HG03575 (cell line): ENCODE data around the gene TTLL8.

Experiments used
- ATAC-seq: cut with Tn5 transposase; IDR thresholded peaks from one replicate; pipeline ENCODE4 v1.9.1; 2021; ENCODE audit not compliant: unreplicated experiment, insufficient number of reproducible peaks, low FRiP score; ENCODE audit errors: extremely low read depth

Gene TTLL8

DNA sequence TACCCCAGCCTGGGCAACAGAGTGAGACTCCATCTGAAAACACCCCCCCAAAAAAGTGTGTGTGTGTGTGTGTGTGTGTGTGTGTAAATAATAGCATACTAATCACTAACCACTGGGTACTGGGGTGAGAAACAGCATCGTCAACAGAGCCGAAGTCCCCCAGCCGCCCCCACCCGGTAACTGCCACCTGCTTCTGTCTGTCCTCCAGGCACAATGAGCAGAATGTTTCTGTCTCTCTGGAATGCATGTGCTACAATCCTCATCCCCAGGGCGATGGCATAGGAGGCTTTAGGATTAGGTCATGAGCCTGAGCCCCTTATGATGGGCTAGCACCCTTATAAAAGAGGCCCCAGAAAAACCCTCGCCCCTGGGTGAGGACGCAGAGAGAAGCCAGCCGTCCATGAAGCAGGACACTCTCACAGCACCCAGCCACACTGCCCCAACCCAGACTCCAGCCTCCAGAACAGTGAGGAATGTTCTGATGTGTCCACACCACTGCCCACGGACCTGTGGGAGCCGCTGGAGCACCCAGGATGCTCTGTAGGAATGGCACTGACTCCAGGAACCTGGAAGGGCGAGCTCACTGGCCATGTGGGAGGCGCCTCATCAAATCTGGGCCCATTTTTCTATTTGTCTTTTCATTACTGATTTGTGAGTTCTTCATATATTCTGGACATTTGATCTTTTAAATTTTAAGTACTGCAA, 9.9 kb downstream of the TTLL8 start:
- ATAC-seq: no peak

DNA sequence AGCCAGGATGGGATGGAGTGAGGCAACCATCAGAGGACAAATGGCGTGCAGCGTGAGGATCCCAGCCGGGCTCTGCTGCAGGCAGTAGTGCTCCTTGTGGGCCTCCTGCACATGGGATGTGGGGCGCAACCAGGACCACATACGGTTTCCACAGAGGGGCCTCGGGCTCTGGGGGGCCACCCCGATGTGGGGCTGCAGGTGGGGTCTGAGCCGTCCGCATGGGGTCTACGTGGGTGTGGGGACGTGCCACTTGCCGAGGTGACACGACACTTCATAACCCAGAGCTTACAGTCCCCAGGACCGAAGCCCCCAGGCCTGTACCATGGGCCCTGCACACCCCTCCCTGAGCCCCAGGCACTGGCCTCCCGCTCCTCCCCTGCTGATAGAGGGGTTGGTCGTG, 10.8 kb downstream of the TTLL8 start:
- no peak for ATAC-seq

DNA sequence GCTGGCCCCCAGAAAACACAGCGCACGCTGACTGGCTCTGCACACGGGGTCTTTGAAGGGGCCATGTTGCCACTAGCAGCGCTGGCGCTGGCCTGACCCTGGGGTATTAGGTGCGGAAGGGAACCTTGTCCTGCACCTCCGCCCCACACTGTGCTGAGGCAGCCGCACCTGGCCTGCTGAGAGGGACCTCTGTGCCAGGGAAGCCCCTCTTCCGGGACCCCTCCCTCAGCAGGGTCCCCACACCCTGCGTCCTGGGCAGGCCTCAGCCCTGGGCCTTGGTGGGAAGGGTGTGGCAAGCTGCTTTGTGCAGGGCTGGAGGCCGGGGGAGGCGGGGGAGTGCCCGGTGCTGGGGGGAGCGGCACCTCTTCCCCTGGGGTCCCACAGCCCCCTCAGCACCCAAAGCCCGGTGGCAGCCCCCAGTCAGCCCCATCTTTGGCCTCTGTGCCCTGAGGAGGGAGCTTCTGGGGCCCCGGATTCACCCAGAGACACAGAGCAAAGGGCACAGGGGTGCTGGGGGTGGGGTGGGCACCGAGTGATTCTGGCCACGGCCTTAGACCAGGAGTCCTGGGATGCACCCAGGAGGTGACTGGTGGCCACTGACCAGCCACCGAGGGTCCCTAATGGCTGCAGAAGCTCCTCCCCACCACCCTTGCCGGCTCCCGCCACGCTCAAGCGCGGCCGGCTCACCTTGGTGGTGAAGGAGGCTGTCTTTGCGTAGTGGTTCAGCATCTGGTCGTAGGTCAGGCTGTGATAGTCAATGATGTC, 11.4 kb downstream of the TTLL8 start:
- ATAC-seq: no peak

DNA sequence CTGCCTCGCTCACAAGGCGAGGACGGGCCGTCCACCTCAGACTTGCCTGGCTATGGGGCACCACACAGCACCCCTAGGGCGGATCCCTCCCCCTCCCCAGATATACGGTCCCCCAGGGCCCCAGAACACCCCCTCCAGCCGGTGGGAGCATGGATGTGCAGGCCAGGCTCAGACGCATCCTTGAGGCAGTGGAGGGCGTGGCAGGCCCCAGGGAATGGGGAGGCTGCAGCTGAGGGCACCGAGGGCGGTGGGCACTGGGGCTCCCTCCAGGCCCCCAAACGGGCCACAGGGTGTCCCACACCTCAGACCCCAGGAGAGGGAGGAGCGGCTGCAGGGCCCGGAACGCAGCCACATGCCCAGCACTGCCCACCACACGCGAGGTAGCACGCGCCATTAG, 12.1 kb downstream of the TTLL8 start:
- ATAC-seq: no peak

DNA sequence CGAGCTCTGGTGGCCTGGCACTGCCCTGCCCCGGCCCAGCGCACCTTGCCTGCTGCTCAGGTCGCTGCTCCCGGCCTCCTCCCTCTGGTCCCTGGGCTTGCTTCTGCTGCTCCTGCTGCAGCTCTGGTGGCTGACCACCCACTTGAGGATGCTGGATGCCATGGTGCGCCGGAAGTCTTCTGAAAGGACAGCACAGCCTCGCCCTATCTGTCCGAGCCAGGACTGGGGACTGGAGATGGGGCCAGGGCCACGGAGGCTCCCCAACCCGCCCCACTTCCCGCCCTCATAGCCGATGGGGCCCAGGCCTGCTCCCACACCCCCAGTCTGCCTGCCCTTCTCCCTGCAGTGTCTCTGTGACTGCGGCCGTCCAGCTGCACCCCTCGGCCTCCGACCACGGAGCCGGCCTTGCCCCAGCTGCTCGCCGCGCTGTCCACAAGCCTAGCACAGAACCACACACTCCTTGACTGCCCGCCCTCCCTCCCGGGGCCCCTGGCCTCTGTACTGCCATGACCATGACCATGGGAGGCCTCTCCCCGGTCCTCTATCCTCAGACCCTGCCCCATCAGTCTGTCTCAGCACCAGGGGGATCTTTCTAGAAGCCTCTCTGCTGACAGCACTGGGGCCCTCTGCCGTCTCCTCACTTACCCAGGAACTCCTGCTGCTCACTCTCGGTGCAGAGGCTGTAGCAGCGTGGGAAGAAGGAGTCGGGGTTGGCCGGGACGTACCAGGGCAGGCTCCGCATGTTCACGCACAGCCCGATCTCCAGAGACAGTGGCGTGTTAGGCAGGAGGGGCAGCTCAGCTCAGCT, 12.7 kb downstream of the TTLL8 start:
- ATAC-seq: no peak

DNA sequence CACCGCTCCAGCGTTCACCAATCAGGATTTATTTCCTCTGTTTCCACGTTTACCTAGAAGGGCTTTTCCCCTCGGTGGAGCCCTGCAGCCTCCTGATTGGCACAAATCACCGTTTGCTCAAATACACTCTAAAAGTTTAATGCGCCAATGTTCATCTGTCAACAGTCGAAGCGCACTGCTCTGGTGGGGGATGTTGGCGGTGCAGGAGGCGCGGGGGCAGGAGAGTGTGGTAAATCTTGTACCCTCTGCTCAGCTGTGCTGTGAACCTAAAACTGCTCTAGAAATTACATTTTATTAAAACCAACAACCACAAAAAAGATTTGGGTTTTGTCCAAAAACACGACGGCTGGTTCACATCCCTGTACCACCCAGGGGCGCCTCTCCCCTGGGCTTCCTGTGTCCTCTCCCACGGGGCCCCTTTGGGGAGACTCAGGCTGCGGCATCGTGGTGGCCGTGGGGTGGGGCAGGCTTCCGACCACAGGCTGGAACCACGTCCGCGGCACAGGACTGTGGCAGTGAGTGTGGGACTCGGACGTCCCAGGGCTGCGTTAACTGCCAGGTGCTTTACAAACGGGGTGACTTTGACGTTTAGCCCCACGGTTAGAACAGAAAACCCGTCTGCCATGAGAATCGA, 13.5 kb downstream of the TTLL8 start:
- ATAC-seq: no peak

DNA sequence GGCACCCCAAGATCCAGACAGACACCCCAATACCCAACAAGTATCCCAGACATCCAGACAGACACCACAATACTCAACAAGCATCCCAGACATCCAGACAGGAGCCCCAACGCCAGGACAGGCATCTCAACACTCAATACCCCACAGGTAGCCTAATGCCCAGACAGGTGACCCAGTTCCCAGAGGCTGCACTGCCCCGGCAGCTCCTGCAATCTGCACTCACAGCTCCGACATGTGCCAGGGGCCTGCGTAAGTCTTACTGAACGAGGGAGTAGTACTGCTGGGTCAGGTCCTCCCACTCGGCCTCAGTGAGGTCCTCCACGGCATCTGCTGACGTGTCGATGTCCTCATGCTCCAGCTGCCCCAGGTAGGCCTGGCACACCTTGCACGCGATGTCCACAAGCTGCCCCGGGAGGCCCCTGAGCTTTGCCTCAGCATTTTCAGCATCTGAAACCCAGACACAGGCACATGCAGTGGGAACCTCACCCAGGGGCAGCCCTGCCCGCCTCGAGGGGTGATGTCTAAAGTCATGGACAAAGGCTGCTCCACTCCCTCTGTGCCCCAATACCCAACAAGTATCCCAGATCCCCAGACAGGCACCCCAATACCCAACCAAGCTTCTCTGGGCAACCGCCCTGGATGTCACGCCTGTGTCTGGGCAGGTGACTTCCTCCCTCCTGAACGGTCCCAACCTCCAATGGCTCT, 16.6 kb downstream of the TTLL8 start:
- ATAC-seq: no peak

DNA sequence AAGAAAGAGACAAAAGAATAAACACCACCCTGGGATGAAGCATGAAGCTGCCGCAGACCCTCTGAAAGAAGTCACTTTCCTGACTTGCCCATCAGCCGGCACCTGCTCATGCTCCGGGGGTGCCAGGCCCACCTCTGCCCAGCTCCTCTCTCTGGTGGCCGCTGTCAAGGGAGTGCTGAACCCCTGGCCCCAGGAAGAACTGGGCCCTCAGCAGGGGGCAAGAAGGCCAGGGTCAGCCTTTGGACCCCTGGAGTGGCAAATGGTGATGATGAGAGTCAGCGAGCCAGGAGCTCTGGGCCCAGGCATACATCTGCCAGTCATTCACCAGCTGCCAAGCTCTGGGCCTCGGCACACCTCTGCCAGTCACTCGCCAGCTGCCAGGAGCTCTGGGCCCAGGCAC, 17.4 kb downstream of the TTLL8 start:
- no peak for ATAC-seq

DNA sequence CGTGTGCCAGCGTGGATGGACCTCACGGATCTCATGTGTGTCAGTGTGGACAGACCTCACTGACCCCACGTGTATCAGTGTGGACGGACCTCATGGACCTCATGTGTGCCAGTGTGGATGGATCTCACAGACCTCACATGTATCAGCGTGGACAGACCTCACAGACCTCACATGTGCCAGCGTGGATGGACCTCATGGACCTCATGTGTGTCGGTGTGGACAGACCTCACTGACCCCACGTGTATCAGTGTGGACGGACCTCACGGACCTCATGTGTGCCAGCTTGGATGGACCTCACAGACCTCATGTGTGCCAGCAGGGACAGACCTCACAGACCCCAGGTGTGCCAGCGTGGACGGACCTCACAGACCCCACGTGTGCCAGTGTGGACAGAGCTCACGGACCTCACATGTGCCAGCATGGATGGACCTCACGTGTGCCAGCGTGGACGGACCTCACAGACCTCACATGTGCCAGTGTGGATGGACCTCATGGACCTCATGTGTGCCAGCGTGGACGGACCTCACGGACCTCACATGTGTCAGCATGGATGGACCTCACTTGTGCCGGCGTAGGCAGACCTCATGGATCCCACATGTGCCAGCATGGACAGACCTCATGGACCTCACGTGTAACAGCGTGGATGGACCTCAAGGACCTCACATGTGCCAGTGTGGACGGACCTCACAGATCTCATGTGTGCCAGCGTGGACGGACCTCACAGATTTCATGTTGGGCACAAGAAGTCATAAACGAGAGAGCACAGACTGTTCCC, 18.2 kb downstream of the TTLL8 start:
- ATAC-seq: no peak

DNA sequence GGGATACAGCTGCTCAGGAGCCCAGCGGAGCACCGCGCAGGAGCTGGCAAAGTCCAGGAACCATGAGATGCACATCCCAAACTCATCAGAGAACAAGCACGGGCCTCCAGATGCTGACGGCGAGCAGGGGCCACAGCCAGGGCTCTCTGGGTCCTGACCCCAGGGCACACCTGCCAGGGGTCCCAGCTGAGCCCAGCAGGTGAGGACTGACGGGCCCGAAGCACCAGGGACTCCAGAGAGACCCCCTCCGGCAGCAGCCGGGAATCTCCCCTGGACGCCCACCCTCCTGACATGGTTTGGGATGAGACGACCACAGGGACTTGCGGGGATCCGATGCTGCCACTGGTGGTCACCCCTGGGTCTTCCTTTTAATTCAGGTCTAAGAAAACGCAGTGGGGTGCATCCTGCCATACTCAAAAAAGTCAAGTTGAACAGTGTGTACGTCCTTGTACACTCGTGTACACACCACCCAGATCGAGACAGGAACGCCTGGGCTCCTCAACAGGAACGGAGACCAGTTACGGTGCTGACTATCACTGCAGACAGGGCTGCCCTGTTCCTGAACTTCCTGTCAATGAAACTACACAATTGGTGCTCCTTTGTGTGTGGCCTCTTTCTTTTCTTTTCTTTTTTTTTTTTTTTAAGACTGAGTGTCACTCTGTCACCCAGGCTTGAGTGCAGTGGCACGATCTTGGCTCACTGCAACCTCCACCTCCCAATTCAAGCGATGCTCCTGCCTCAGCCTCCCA, 21.9 kb downstream of the TTLL8 start:
- no peak for ATAC-seq

DNA sequence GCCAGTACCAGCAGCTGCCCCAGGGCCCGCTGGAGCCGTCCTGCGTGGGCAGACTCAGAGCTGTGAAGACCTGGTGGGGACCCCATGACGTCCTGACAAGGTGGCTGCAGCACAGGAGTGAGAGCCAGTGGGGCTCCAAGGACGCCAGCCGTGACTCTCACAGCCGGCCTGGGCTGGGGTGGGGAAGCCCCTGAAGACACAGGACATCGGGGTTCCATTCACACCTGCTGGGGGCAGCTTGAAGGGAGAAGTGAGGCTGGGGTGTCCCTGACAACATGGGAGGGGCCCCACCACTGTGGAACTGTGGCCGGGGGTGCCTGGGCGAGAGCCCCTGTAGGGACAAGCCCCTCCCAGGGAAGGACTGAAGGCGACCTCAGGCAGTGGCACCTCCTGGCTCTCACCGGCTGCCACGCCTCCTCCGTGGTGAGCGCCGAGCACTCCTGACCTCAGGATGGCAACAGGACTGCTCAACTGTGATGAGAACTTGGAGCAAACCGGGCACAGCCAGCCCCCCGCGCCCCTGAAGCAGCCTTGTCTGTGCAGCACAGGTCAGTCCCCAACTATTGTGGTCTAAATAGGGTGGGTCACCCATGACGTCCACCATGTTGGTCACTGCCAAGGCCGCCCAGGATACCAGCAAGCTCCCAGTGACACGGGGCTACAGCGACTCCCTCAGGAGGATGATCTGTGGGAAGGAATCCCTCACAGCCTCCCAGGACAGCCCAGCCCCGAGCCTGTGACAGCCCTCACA, 22.8 kb downstream of the TTLL8 start:
- ATAC-seq: no peak

DNA sequence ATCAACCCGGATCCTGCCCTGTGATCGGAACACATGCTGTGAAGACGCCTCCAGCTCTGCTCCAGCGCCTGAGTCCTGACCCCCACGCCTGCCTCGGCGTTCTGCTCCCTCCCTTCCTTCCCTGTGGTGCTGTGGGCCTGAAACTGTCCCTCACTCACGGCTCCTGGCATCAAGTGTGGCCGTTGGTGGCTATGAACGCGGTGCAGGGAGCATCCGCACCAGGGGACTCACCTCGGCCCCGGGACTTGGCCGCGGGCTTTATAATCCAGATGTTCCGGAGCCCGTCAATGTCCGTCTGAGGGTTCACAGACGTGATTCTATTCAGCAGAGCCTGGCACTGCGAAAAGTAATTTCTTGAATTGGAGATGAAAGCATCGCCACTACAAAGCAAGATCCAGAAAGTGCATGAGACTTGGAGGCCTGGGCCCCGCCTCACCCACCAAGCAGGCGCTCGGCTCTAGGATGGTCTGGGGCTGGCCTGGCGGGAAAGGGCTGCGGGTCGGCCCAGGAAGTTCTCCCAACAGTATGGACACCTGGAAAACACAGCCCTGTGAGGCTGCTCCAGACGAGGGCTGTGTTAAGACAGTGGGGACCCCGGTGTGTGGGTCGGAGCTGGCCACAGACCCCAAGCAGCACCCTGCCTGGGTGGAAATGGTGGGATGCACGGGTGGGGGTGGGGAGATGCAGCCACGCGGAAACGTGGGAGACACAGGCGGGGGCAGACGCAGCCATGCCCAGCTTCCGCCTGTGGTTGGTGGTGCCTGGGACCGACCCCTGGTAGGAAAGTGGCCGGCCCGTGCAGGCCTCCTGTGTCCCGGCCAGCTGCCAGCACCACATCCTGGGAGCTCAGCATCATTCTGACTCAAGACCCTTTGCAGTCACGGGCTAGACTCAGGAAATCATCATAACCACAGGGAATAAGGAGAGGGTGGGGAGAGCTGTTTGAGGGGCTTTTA, 23.7 kb downstream of the TTLL8 start:
- ATAC-seq: no peak

DNA sequence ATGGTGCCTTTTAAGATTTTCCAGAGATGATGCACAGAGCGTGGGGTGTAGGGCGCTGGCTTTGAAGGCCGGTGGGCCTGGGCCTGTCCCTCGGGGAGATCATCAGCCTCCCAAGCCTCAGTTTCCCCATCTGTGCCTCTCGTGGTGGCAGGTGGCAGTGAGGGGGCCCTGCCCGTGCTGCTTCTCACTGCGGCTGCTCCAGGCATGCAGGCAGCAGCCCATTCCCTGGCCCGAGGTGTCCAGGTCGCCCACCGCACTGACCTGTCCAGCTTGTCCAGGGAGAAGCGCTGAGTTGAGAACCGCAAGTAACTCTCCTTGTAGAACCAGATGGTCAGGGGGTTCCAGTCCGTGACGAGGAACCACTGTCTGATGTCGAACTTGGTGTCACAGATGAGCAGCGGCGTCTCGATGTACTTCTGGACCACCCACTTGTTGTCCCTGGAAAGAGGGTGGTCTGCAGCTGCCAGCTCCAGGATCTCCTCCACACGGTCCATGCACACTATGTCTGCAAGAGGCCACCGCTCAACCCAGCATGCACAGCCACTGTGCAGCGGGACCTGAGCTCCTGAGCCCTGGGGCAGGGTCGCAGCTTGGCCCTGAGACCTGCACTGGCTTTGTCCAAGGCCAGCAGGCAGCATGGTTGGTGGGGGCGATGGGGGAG, 25.0 kb downstream of the TTLL8 start:
- no peak for ATAC-seq

DNA sequence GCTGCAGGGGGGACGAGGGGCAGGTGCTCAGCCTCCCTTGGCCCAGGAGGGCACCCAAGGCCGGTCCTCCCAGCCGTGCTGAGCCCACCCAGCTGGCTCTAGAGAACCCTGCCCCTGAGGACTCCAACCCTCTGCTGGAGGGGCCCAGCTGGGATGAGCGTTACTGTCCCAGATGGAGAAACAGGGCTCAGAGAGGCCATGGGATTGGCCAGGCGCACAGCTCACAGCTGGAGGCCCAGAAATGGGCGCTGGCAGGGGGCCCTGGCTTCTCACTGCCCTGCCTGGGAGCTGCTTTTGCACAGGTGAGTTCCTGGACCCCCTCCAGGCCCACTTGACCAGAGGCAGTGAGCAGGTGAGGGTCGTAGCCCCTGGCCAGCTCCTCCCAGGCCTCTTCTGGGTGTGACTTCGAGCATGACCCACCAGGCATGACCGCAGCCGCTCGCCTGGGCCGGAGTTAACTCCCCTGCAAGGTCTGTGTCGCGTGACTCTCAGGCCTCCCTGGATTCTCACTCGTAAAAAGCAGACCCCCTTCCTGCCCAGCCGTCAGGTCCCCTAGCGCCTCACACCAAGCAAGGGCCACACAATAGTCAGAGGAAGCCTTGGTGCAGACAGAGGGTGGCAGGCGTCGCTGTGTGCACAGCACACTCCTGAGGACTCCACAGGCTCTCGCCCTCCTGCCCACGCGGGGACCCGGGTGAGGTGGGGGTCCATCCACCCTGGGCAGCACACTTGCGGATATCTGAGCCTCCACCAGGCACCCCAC, 25.8 kb downstream of the TTLL8 start:
- no peak for ATAC-seq
